ENCODE data around the gene RHOBTB3. TPM values are rescaled to one million over a fixed set of nuclear protein-coding genes. Genes with fewer than 3 reads are reported as not detected.

The RHOBTB3 gene
- total RNA-seq, 1 experiment from 2014 or later, result 95.2 TPM

DNA sequence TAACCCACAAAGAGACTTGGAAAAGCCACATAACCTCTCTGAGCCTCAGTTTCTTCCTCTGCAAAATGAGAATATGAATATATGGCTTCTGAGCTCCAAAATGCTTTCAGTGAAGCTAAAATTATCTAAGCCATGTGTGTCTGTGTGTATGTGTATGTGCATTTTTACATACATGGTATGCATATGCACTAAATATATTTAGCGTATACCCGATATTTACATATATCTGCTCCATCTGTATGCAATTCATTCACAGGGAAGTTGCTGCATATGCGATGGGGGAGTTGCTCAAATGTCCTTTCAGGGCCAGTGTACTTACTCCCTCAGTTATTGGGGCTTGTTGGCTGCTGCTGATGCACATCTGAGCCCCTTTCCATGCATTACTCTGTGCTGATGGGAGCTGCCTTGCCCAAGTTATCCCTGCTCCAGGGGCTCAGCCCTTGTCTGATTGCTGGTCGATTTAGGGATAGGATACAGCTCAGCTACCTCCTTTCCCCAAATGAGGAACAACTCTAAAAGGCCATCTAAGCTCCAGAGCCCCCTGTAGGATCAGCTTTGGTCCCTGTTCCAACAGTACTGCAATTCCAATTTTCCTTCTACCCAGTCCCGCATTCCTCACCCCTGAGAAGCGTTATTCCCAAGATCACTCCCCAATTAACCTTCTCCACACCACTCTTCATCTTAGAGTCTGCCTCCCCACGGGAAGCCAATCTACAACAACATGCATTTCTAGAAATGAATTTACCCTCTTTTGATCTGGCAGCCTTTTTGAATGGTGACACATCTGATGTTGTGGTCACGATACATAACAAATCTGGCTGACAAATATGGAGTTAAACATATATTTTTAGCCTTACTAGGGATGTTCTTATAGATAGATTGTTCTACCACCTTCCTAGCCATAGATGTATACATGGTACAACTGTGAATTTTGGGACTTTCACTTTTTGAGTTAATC, 15.9 kb downstream of the RHOBTB3 start:
- no peaks in the 10 kb centered on the region for H3K4me1 ChIP-seq (ENCODE audit: control insufficient read depth, insufficient read depth, low read length)
- in situ Hi-C loops (cut with HindIII; ENCODE audit: low pct_unique_long_range_greater_than_20kb, low sequenced_read_pairs) (no loop called here), intact Hi-C loops (cut with micrococcal nuclease; ENCODE audit: unreplicated experiment) (no loop called here)
- no peaks in the 10 kb centered on the region for H3K9me3 ChIP-seq (ENCODE audit: control insufficient read depth, insufficient read depth, low read depth, low read length)
- H3K36me3 ChIP-seq (ENCODE audit: control insufficient read depth, insufficient read depth, low read length), result peaks cover 18% of the 10 kb centered on the region
- ATAC-seq (no peak), DNase-seq (ENCODE audit: low read depth, low spot score) (no peak)
- BruUV-seq (replicated peaks), result no TSS peak
- TF ChIP-seq POLR2AphosphoS5 (IDR thresholded peaks at IDR 0.05; ENCODE audit: low read depth, low read length) (no peak), SIN3A (IDR thresholded peaks at IDR 0.05; ENCODE audit: borderline replicate concordance, insufficient read depth, low read depth, low read length) (no peak), TCF7L2 (IDR thresholded peaks at IDR 0.05; ENCODE audit: low read depth, low read length) (no peak)
- TF ChIP-seq, protein P1, sequence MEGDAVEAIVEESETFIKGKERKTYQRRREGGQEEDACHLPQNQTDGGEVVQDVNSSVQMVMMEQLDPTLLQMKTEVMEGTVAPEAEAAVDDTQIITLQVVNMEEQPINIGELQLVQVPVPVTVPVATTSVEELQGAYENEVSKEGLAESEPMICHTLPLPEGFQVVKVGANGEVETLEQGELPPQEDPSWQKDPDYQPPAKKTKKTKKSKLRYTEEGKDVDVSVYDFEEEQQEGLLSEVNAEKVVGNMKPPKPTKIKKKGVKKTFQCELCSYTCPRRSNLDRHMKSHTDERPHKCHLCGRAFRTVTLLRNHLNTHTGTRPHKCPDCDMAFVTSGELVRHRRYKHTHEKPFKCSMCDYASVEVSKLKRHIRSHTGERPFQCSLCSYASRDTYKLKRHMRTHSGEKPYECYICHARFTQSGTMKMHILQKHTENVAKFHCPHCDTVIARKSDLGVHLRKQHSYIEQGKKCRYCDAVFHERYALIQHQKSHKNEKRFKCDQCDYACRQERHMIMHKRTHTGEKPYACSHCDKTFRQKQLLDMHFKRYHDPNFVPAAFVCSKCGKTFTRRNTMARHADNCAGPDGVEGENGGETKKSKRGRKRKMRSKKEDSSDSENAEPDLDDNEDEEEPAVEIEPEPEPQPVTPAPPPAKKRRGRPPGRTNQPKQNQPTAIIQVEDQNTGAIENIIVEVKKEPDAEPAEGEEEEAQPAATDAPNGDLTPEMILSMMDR (IDR thresholded peaks at IDR 0.05), result no peak
- TF ChIP-seq, protein P2, sequence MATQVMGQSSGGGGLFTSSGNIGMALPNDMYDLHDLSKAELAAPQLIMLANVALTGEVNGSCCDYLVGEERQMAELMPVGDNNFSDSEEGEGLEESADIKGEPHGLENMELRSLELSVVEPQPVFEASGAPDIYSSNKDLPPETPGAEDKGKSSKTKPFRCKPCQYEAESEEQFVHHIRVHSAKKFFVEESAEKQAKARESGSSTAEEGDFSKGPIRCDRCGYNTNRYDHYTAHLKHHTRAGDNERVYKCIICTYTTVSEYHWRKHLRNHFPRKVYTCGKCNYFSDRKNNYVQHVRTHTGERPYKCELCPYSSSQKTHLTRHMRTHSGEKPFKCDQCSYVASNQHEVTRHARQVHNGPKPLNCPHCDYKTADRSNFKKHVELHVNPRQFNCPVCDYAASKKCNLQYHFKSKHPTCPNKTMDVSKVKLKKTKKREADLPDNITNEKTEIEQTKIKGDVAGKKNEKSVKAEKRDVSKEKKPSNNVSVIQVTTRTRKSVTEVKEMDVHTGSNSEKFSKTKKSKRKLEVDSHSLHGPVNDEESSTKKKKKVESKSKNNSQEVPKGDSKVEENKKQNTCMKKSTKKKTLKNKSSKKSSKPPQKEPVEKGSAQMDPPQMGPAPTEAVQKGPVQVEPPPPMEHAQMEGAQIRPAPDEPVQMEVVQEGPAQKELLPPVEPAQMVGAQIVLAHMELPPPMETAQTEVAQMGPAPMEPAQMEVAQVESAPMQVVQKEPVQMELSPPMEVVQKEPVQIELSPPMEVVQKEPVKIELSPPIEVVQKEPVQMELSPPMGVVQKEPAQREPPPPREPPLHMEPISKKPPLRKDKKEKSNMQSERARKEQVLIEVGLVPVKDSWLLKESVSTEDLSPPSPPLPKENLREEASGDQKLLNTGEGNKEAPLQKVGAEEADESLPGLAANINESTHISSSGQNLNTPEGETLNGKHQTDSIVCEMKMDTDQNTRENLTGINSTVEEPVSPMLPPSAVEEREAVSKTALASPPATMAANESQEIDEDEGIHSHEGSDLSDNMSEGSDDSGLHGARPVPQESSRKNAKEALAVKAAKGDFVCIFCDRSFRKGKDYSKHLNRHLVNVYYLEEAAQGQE (IDR thresholded peaks at IDR 0.05; ENCODE audit: insufficient read depth in 1 of 2, low read depth in 2 of 2, low read length in 1 of 2), result no peak
- POLR2A ChIA-PET, result no interaction called here
- H3K27me3 ChIP-seq (ENCODE audit: control insufficient read depth, insufficient read depth, low read length), result no peaks in the 10 kb centered on the region
- H3K4me3 ChIP-seq (ENCODE audit: low read depth in 2 of 2, low read length in 2 of 2), result no peak overlapping the region
- H3K27ac ChIP-seq (ENCODE audit: low read length), result no peak overlapping the region
- CTCF ChIA-PET, result no interaction called here

DNA sequence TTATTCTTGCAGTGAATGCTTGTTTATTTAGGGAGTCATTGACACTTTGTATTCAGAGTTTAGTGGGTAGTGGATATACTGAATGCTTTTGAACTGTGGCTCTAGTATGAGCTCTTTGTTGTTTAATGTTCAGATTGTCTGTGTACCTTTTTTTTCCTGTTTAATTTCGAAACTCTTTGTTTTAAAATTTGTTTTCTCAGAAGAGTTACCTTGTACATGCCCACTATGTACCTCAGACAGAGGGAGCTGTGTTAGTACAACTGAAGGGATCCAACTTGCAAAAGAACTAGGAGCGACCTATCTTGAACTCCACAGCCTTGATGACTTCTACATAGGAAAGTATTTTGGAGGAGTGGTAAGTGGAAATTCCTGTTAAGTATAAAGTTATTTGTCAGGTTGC, 17.0 kb downstream of the RHOBTB3 start:
- TF ChIP-seq SIN3A (IDR thresholded peaks at IDR 0.05; ENCODE audit: borderline replicate concordance, insufficient read depth, low read depth, low read length), result no peak
- no peak for TF ChIP-seq TCF7L2 (IDR thresholded peaks at IDR 0.05; ENCODE audit: low read depth, low read length)
- TF ChIP-seq, protein P2 (IDR thresholded peaks at IDR 0.05; ENCODE audit: insufficient read depth in 1 of 2, low read depth in 2 of 2, low read length in 1 of 2), result no peak
- TF ChIP-seq, protein P1 (IDR thresholded peaks at IDR 0.05), result no peak
- intact Hi-C loops (cut with micrococcal nuclease; ENCODE audit: unreplicated experiment) (no loop called here), in situ Hi-C loops (cut with HindIII; ENCODE audit: low pct_unique_long_range_greater_than_20kb, low sequenced_read_pairs) (no loop called here)
- Histone ChIP-seq H3K36me3 (ENCODE audit: control insufficient read depth, insufficient read depth, low read length) (peaks cover 23% of the 10 kb centered on the region), H3K27ac (ENCODE audit: low read length) (no peak overlapping the region), H3K4me3 (ENCODE audit: low read depth in 2 of 2, low read length in 2 of 2) (no peak overlapping the region), H3K9me3 (ENCODE audit: control insufficient read depth, insufficient read depth, low read depth, low read length) (no peaks in the 10 kb centered on the region), H3K4me1 (ENCODE audit: control insufficient read depth, insufficient read depth, low read length) (no peaks in the 10 kb centered on the region), H3K27me3 (ENCODE audit: control insufficient read depth, insufficient read depth, low read length) (no peaks in the 10 kb centered on the region)
- DNase-seq (ENCODE audit: low read depth, low spot score) (no peak), ATAC-seq (no peak)
- POLR2A ChIA-PET, result no interaction called here
- CTCF ChIA-PET, result interaction anchor here (0.6 kb wide), 1 partner anchor 33 kb away, joined by 3 read pairs; no protein-coding TSS in a partner anchor
- no TSS peak for BruUV-seq (replicated peaks)

All from Panc1 (cell line).